SU-DHL-6 (cell line): ENCODE measurements around the gene CRY2.

Source experiments
- H2AFZ ChIP-seq: fragments of 200-600 bp; sonication (generic); 2 replicates; pipeline ENCODE4 v1.6.1; 2014; ENCODE audit warnings: low read depth, mild to moderate bottlenecking, moderate library complexity, mixed read lengths, antibody characterized with exemption, low read length; ENCODE audit not compliant: severe bottlenecking
- H3F3A ChIP-seq: fragments of 200-600 bp; shearing (Covaris generic); 2 replicates; pipeline ENCODE4 v1.6.0; 2016; ENCODE audit warnings: antibody characterized with exemption, mild to moderate bottlenecking; ENCODE audit not compliant: insufficient read depth
- H3K27ac ChIP-seq: fragments of 200-600 bp; sonication (generic); 2 replicates; pipeline ENCODE4 v1.5.1; 2016; ENCODE audit warnings: low read depth, mild to moderate bottlenecking, low read length, moderate library complexity, mixed read lengths
- H3K27me3 ChIP-seq: fragments of 200-600 bp; sonication (generic), shearing (Covaris generic); 2 replicates; pipeline ENCODE4 v1.6.0; 2014; ENCODE audit warnings: mild to moderate bottlenecking, low read length
- H3K36me3 ChIP-seq: fragments of 200-600 bp; sonication (generic); 2 replicates; pipeline ENCODE4 v1.6.1; 2014; ENCODE audit warnings: mild to moderate bottlenecking, low read length, mixed read lengths
- H3K4me2 ChIP-seq: fragments of 300-600, 200-600 bp; shearing (Covaris generic), sonication (generic); 2 replicates; pipeline ENCODE4 v1.6.0; 2014; ENCODE audit warnings: low read length, low read depth, mild to moderate bottlenecking; ENCODE audit not compliant: poor library complexity, severe bottlenecking
- H3K4me3 ChIP-seq: fragments of 200-600 bp; sonication (generic); 2 replicates; pipeline ENCODE4 v1.5.1; 2014; ENCODE audit warnings: antibody characterized with exemption, low read length, mild to moderate bottlenecking, mixed read lengths; ENCODE audit not compliant: insufficient read depth, poor library complexity, severe bottlenecking
- H3K79me2 ChIP-seq: fragments of 200-600 bp; sonication (generic); 2 replicates; pipeline ENCODE4 v1.6.1; 2014; ENCODE audit warnings: mild to moderate bottlenecking, low read length, moderate library complexity; ENCODE audit not compliant: insufficient read depth
- H3K9ac ChIP-seq: fragments of 200-600 bp; sonication (generic); 2 replicates; pipeline ENCODE4 v1.7.0; 2014; ENCODE audit warnings: mild to moderate bottlenecking, low read length
- H3K9me2 ChIP-seq: fragments of 200-600 bp; sonication (generic); replicated peaks from 2 replicates; pipeline ENCODE4 v1.6.1; 2014; ENCODE audit warnings: low read length; ENCODE audit not compliant: insufficient read depth
- H3K9me3 ChIP-seq: fragments of 200-600 bp; sonication (generic); 2 replicates; pipeline ENCODE4 v1.6.1; 2014; ENCODE audit warnings: low read length, mixed read lengths; ENCODE audit not compliant: insufficient read depth
- H4K20me1 ChIP-seq: fragments of 200-600 bp; sonication (generic); 2 replicates; pipeline ENCODE4 v1.6.1; 2014; ENCODE audit warnings: low read depth, mild to moderate bottlenecking, antibody characterized with exemption, low read length, moderate library complexity, mixed read lengths
- CTCF ChIP-seq: fragments of 200-600 bp; sonication (generic); IDR thresholded peaks from one replicate; pipeline ENCODE4 v1.5.1; 2017; ENCODE audit warnings: antibody characterized with exemption, mild to moderate bottlenecking, low read length, moderate library complexity; ENCODE audit not compliant: insufficient read depth, poor library complexity, severe bottlenecking
- EZH2phosphoT487 ChIP-seq: fragments of 200-600 bp; sonication (generic), shearing (Covaris generic); conservative IDR thresholded peaks from 2 replicates; pipeline ENCODE4 v1.6.1; 2018; ENCODE audit warnings: mild to moderate bottlenecking, antibody characterized with exemption, low read length, moderate library complexity, mixed read lengths

CRY2 gene

GRCh38 chr11:45855308-45855707, 8.0 kb downstream of the CRY2 start:
- H2AFZ ChIP-seq = no peak overlapping the region
- no peaks in the 10 kb centered on the region for H3K27me3 ChIP-seq
- H3K27ac ChIP-seq = no peak overlapping the region
- no peak overlapping the region for H3K9ac ChIP-seq
- H3F3A ChIP-seq = no peaks in the 10 kb centered on the region
- no peaks in the 10 kb centered on the region for H3K9me3 ChIP-seq
- H3K4me2 ChIP-seq = no peak overlapping the region
- TF ChIP-seq CTCF (no peak), EZH2phosphoT487 (no peak)
- no peaks in the 10 kb centered on the region for H3K36me3 ChIP-seq
- H4K20me1 ChIP-seq = peaks cover 7% of the 10 kb centered on the region; the same call in 1 of the 2 replicates
- H3K4me3 ChIP-seq = no peak overlapping the region
- no peaks in the 10 kb centered on the region for H3K9me2 ChIP-seq
- H3K79me2 ChIP-seq = peaks cover 19% of the 10 kb centered on the region

DNA sequence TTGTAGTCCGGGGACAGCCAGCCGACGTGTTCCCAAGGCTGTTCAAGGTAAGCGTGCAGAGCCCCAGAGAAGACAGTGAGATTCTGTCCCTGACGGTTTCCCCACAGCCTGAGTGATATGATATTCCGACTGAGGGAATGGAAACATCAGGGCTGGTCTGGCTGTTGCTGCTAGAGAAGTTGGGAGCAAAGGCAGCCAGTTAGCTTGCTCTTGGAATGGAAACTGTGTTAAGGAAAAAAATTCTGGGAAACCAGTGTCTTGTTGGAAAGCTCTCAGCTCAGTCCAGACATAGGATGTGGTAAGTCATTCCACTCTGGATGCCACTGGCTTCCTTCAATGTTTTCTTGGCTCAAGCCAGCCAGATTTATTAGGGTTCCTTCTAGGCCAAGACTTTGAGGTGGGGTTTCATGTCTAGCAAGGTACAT, 8.8 kb downstream of the CRY2 start:
- TF ChIP-seq CTCF (no peak), EZH2phosphoT487 (no peak)
- Histone ChIP-seq H4K20me1 (peaks cover 7% of the 10 kb centered on the region; the same call in 1 of the 2 replicates), H3K27me3 (no peaks in the 10 kb centered on the region), H3K9me2 (no peaks in the 10 kb centered on the region), H3F3A (no peaks in the 10 kb centered on the region), H3K36me3 (no peaks in the 10 kb centered on the region), H2AFZ (no peak overlapping the region), H3K79me2 (peaks cover 14% of the 10 kb centered on the region), H3K4me3 (no peak overlapping the region), H3K9ac (no peak overlapping the region), H3K27ac (no peak overlapping the region), H3K4me2 (no peak overlapping the region), H3K9me3 (no peaks in the 10 kb centered on the region)

- no peaks in the 10 kb centered on the region for H3K36me3 ChIP-seq
- no peak overlapping the region for H2AFZ ChIP-seq
- H3K4me3 ChIP-seq = no peak overlapping the region
- H3F3A ChIP-seq = no peaks in the 10 kb centered on the region
- peaks cover 7% of the 10 kb centered on the region; the same call in 1 of the 2 replicates for H4K20me1 ChIP-seq
- H3K9ac ChIP-seq = no peak overlapping the region
- no peaks in the 10 kb centered on the region for H3K9me2 ChIP-seq
- no peak overlapping the region for H3K27ac ChIP-seq
- H3K4me2 ChIP-seq = no peak overlapping the region
- TF ChIP-seq CTCF (no peak), EZH2phosphoT487 (no peak)
- no peaks in the 10 kb centered on the region for H3K9me3 ChIP-seq
- H3K27me3 ChIP-seq = no peaks in the 10 kb centered on the region
- H3K79me2 ChIP-seq = peaks cover 14% of the 10 kb centered on the region
Measured at GRCh38 chr11:45857961-45858474, 10.7 kb downstream of the CRY2 start.
